HG03066 (cell line): Measurements from ENCODE around the gene NUP37.

Experiments used
- ATAC-seq: cut with Tn5 transposase; IDR thresholded peaks from one replicate; pipeline ENCODE4 v1.9.1; 2021; ENCODE audit warnings: low read depth; ENCODE audit not compliant: unreplicated experiment

Gene NUP37

GRCh38 chr12:102033991-102034745 lies 85.7 kb downstream of the NUP37 start:
- ATAC-seq = no peak

GRCh38 chr12:102031852-102032251 lies 88.1 kb downstream of the NUP37 start:
- ATAC-seq = no peak

- ATAC-seq = no peak
Measured at GRCh38 chr12:102029141-102029540, 90.8 kb downstream of the NUP37 start.

GRCh38 chr12:102026728-102027127 lies 93.2 kb downstream of the NUP37 start:
- ATAC-seq = no peak

- ATAC-seq = no peak
Measured at GRCh38 chr12:102024765-102025164, 95.1 kb downstream of the NUP37 start.

- no peak for ATAC-seq
Measured at GRCh38 chr12:102023343-102023930, 96.5 kb downstream of the NUP37 start.
